Neural crest cell (in vitro differentiated cells): ENCODE data around the gene TCFL5. TPM values are rescaled to one million over a fixed set of nuclear protein-coding genes. Genes with fewer than 3 reads are reported as not detected.

Source experiments
- DNase-seq: peaks from one replicate; pipeline ENCODE4 v3.0.0; 2021; ENCODE audit warnings: low read depth, mixed read lengths, low spot score
- H3K27ac Mint-ChIP-seq: one replicate; pipeline ENCODE4 v1.8.0; 2021; ENCODE audit warnings: mild to moderate bottlenecking, mixed read lengths; ENCODE audit not compliant: unreplicated experiment
- H3K27me3 Mint-ChIP-seq: 2 replicates; pipeline ENCODE4 v1.8.0; 2021; ENCODE audit warnings: low read depth, mild to moderate bottlenecking, mixed read lengths
- H3K36me3 Mint-ChIP-seq: 2 replicates; pipeline ENCODE4 v1.8.0; 2021; ENCODE audit warnings: low read depth, mild to moderate bottlenecking, mixed read lengths
- H3K4me1 Mint-ChIP-seq: 2 replicates; pipeline ENCODE4 v1.8.0; 2021; ENCODE audit warnings: mixed read lengths
- H3K4me3 Mint-ChIP-seq: one replicate; pipeline ENCODE4 v1.8.0; 2021; ENCODE audit warnings: mild to moderate bottlenecking, mixed read lengths
- H3K9me3 Mint-ChIP-seq: 2 replicates; pipeline ENCODE4 v1.8.0; 2021; ENCODE audit warnings: mixed read lengths
- CTCF ChIP-seq: fragments of 200-600 bp; sonication (generic); conservative IDR thresholded peaks from 2 replicates; pipeline ENCODE4 v1.5.0; 2021; ENCODE audit warnings: antibody characterized with exemption, mild to moderate bottlenecking
- total RNA-seq: library from RNA; stranded (reverse); gene quantifications from 2 replicates; pipeline ENCODE4 v1.2.1, GENCODE V29; 2021

Gene TCFL5
- total RNA-seq, 1 donor from 2014 or later: 17.6 TPM

GRCh38 chr20:62898093-62898964, 36.7 kb upstream of the TCFL5 start:
- DNase-seq: no peak
- Mint-ChIP-seq H3K9me3 (no peaks in the 10 kb centered on the region), H3K4me1 (peaks cover 14% of the 10 kb centered on the region), H3K36me3 (peaks cover 8% of the 10 kb centered on the region), H3K27me3 (no peaks in the 10 kb centered on the region), H3K4me3 (no peak overlapping the region), H3K27ac (no peak overlapping the region)
- no peak for TF ChIP-seq CTCF

GRCh38 chr20:62897666-62898065, 36.0 kb upstream of the TCFL5 start:
- Mint-ChIP-seq H3K27ac (no peak overlapping the region), H3K36me3 (peaks cover 9% of the 10 kb centered on the region), H3K4me3 (no peak overlapping the region), H3K4me1 (peaks cover 14% of the 10 kb centered on the region), H3K9me3 (no peaks in the 10 kb centered on the region), H3K27me3 (no peaks in the 10 kb centered on the region)
- DNase-seq: no peak
- TF ChIP-seq CTCF: no peak

GRCh38 chr20:62896526-62896925, 34.9 kb upstream of the TCFL5 start:
- H3K9me3 Mint-ChIP-seq: no peaks in the 10 kb centered on the region
- no peaks in the 10 kb centered on the region for H3K27me3 Mint-ChIP-seq
- no peak for DNase-seq
- H3K4me3 Mint-ChIP-seq: no peak overlapping the region
- peaks cover 9% of the 10 kb centered on the region for H3K36me3 Mint-ChIP-seq
- no peak for TF ChIP-seq CTCF
- H3K4me1 Mint-ChIP-seq: peaks cover 14% of the 10 kb centered on the region
- no peak overlapping the region for H3K27ac Mint-ChIP-seq

DNA sequence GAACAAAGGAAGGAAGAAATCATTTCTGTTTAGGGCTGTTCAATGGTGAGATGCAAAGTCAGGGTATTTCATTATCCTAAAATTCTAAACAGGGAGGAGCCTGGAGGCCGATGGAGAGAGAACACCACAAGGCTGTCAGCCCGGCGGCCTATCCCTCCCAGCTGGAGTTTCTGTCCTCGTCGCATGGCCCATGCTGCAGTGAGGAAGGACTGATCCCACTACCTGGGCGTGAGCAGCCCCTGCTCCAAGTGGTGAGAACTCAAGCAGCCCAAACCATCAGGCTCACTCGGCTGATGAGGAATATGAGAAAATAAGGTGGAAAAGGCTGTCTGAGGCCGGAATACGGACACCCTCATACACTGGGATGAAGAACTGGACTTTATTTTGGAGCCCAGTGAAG, 33.9 kb upstream of the TCFL5 start:
- Mint-ChIP-seq H3K9me3 (no peaks in the 10 kb centered on the region), H3K36me3 (peaks cover 17% of the 10 kb centered on the region), H3K4me3 (no peak overlapping the region), H3K27ac (no peak overlapping the region), H3K27me3 (no peaks in the 10 kb centered on the region), H3K4me1 (peaks cover 10% of the 10 kb centered on the region)
- no peak for DNase-seq
- TF ChIP-seq CTCF: no peak

DNA sequence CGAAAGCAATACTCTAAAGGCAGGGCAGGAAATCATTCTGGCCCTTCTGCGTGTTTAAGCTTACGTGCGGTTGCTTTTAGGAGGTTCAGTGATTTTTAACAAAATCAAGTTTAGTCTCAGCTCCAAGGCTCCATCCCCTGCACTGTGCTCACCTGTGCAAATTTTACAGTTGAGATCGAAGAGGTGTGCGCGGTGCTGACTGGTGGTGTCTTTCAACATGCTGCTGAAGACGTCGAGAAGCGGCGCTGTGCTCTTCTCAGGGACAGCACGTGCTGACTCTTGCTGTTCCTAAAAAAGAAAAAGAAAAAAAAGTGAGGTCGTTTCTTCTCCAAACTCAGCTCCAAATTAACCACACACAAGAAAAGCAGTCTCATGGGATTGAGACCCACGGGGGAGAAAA, 32.6 kb upstream of the TCFL5 start:
- Mint-ChIP-seq H3K36me3 (peaks cover 19% of the 10 kb centered on the region), H3K4me1 (peaks cover 4% of the 10 kb centered on the region), H3K4me3 (no peak overlapping the region), H3K9me3 (no peaks in the 10 kb centered on the region), H3K27ac (no peak overlapping the region), H3K27me3 (no peaks in the 10 kb centered on the region)
- no peak for DNase-seq
- TF ChIP-seq CTCF: no peak
